ENCODE results near the gene SH3BP1.

Gene SH3BP1

GRCh38 chr22:37639771-37640590 is 512 bp downstream of the SH3BP1 start:
- H3K4me3 ChIP-seq (ENCODE audit: low read depth, low read length) = peak overlapping the region; percentile 72
- no peak for TF ChIP-seq CTCF (IDR thresholded peaks at IDR 0.05; ENCODE audit: borderline replicate concordance, insufficient read depth, low read depth, low read length)

GRCh38 chr22:37640591-37641560 is 1.4 kb downstream of the SH3BP1 start:
- no peak for TF ChIP-seq CTCF (IDR thresholded peaks at IDR 0.05; ENCODE audit: borderline replicate concordance, insufficient read depth, low read depth, low read length)
- peak overlapping the region; percentile 72 for H3K4me3 ChIP-seq (ENCODE audit: low read depth, low read length)

GRCh38 chr22:37641561-37641949 is 2.1 kb downstream of the SH3BP1 start:
- no peak overlapping the region for H3K4me3 ChIP-seq (ENCODE audit: low read depth, low read length)

GRCh38 chr22:37643225-37643847 is 3.9 kb downstream of the SH3BP1 start:
- TF ChIP-seq CTCF (IDR thresholded peaks at IDR 0.05; ENCODE audit: borderline replicate concordance, insufficient read depth, low read depth, low read length) = peak; percentile 87
- H3K4me3 ChIP-seq (ENCODE audit: low read depth, low read length) = no peak overlapping the region

More at GRCh38 chr22:37641561-37641949, 2.1 kb downstream of the SH3BP1 start:
- no peak for TF ChIP-seq CTCF (IDR thresholded peaks at IDR 0.05; ENCODE audit: borderline replicate concordance, insufficient read depth, low read depth, low read length)

GRCh38 chr22:37647317-37647716 is 7.8 kb downstream of the SH3BP1 start:
- no peak overlapping the region for H3K4me3 ChIP-seq (ENCODE audit: low read depth, low read length)
- TF ChIP-seq CTCF (IDR thresholded peaks at IDR 0.05; ENCODE audit: borderline replicate concordance, insufficient read depth, low read depth, low read length) = no peak

GRCh38 chr22:37647928-37648327 is 8.5 kb downstream of the SH3BP1 start:
- no peak for TF ChIP-seq CTCF (IDR thresholded peaks at IDR 0.05; ENCODE audit: borderline replicate concordance, insufficient read depth, low read depth, low read length)
- H3K4me3 ChIP-seq (ENCODE audit: low read depth, low read length) = no peak overlapping the region

All from GM12875 (cell line).